ENCODE data around the gene CAV1.
A peak's percentile ranks its signal among the peaks of the same experiment; 100 is the strongest.
"Not testable (repeated sequence)": the region's sequence is repeated elsewhere in the genome, so short reads cannot be mapped to it uniquely, and the experiment has no call there.

The CAV1 gene

DNA sequence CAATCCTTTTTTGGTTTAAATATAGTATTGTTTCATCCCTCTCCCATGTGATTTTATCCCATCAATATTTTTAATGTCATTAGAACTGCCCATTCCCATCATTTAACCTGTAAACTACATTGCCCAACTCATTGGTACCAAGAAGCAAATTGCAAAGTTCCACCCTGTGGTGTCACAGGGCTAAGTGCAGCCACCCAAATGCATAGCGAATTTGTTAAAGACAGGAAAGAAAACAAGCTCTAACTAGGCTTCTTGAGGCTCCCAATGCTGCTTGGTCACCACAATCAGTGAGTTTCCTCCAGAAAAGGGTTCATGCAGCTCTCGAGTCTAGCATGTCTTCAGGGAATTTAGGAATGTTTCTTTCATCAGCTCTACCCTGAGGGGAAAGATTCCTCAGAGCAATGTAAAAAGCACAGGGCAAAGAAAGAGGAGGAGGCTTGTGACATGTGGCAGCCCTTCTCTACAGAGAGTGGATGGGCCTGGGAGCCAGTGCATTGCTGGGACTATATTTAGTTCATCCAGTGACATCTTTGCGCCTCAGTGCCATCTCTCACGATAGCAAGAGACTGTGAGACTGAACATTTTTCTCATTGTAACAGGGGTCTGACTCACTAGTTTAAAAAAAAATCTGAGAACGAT is 58.1 kb downstream of the CAV1 start:
- DNase-seq (ENCODE audit: low spot score) = no peak

DNA sequence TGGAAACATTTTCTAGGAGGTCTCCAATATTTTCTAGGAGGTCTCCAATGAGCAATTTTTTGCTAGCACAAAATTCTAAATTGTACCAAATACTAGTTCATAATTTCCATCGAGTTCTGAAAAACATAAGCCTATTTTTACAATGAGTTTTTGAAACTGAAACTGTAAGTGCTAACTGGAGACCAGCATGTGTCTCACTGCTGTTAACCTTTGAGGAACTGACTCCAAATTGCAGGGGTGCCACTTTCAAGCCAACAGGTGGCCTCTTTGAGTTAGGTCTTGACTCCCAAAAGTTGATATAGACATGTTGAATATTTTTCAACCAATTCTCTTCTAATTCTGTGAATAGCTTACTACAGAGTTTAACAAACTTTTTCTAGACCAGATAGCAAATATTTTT is 58.8 kb downstream of the CAV1 start:
- DNase-seq (ENCODE audit: low spot score) = no peak

DNA sequence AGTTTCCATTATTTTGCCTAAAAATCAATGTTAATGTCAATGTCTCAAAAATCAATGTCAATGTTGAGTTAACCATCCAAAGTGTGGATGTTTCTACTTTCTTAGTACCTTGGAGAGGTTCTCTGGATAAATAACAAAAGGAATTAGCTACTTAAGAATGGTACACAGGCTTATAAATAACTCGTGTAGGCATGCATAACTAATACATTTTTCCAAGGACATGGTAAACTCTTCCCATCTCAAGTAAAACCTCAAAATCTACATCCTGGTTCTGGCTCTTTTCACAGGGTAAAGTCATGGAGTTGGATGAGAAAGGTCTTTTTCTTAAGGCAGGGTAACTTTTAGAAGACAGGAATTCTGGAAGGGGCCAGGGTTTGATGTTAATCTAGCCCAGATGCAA is 59.9 kb downstream of the CAV1 start:
- DNase-seq (ENCODE audit: low spot score) = no peak

DNA sequence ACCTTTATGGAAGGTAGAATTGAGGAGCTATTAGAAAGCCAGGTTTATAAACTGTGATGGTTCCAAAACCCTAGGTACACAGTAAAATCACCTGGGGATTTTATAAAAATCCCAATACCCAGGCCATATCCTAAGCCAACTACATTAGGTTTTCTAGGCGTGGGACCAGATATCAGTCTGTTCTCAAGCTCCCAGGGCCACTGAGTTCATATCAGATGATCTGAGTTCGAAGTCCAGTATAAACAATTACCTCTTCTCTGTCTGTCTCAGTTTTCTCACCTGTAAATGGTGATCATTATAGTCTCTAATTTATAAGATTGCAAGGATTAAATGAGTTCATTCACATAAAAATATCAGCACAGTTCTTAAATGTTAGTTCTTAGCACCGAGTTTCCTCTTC is 60.6 kb downstream of the CAV1 start:
- DNase-seq (ENCODE audit: low spot score) = no peak

DNA sequence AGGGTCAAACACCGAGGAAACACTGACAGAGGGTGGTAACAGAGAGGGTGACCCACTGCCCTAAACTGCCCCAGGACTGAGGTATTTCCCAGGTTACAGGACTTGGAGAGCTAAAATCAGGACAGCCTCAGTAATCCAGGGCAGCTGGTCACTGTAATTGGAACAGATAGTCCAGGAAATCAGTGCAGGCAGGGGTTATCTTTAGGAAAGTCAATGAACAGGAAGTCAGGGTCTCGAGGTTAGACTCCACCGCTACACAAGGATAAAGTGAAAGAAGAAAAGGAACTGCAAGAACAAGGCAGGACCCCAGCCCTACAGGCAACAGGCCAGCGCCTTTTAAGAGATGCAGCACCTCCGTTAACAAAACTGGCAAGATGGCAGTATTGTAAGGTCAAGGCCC is 61.1 kb downstream of the CAV1 start:
- no peak for DNase-seq (ENCODE audit: low spot score)

DNA sequence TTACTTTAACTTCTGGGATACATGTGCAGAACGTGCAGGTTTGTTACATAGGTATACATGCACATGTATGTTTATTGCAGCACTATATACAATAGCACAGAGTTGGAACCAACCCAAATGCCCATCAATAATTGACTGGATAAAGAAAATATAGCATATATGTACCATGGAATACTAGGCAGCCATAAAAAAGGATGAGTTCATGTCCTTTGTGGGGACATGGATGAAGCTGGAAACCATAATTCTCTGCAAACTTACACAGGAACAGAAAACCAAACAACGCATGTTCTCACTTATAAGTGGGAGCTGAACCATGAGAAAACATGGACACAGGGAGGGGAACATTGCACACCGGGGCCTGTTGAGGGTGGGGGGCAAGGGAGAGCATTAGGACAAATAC is 62.4 kb downstream of the CAV1 start:
- DNase-seq (ENCODE audit: low spot score) = not testable (repeated sequence)

DNA sequence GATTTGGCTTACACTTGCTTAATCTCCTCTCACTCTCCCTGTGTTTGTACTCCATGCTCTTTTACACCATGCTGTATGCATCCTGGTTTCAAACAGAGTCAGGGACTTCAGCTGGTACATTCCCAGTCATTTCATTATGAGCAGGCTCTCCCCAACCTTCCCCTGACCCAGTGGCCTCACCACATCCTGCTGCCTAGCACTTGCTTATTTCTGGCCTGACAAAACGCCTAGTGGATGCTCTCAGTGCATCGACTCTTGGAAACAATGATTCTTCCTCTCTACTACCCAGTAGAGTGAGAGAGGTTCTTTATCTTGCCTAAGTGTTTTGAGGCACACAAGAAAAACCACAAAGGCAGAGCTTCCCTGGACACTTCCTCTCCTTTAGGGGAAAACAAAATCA is 63.4 kb downstream of the CAV1 start:
- no peak for DNase-seq (ENCODE audit: low spot score)

DNA sequence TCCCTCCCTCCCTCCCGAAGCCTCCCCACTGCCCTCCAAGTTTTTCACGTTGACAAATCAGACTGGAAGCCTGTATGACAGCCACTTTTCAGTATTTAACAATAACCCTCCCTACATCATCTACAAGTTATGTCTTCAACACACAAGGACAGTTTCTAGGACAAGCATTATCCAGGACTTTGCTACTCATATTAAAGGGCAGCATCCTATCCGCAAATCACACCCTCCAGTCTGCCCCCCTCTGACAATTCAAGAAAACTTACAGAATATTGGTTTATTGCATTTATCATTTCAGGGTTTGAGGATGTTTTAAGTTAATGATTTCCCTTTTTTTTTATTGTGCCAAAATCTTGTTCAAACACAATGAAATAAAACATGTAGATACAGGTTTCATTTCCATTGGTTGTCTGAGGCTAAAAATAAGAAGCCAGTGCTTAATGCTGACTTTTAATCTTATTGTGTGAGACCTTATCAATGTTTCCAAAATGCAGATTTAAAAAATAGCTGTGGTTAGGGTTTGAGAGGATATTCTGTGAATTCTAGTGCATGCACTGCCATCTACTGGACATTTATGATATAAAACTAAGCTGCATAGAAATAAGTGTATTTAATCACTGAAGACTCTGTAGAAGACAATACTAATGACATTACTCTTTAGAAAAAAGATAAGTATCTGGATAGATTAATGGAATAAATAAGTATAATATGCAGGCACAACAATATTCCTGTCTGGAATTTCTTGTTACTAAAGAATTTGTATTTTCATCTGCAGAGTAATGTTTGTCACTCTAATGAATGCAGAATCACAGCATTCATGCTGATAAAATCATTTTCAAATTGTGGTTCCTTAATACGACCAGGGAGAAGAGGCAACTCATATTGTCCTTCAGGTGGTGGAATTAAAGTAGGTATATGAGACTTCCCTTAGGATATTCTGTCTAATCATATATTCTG is 64.1 kb downstream of the CAV1 start:
- DNase-seq (ENCODE audit: low spot score) = peak; percentile 71

DNA sequence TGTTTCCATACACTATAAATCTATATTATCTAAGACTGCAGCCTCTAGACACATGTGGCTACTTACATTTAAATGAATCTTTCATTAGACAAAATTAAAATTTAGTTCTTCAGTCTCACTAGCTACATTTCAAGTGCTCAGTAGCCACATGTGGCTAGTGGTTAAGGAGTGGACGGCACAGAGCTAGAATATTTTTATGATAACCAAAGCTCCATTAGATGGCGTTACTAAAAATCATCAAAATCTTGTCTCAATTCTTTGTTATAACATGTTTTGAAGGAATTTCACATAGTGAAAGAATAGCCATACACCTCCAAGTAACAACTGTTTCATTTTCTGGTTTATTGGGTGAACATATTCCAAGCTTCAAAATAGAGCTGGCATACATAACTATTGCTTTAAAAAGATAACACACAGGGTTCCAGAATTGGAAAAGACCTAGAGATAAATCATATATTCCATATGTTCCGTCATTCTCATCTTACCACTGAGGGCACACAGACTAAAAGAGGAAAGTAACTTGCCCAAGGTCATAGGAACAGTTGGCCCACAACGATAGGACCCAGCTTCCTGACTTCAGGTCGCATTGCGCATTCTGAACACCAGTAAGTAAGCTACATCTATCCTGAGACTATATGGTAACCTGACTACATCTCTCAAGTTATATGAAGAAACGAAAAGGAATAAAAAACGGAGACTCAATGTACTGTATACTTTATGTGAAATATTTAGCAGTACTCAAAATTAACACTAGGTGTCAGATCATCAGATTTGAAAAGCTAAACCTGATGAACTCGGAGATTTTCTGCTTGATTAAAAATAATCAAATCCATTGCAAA is 66.6 kb downstream of the CAV1 start:
- DNase-seq (ENCODE audit: low spot score) = peak; percentile 67

DNA sequence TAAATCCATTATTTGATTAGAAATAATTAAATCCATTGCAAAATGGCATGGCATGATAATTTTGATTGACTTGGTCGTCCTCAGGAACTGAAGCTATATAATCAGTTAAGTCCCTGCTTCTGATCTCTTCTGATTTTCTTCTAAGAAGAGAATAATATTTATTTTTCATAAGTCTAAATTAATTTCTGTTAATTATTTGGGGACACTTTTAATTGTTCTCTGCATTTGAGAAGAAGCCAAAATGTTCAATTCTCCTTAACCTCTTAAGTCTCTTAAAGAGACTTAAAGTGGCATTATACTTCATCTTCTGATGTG is 67.2 kb downstream of the CAV1 start:
- DNase-seq (ENCODE audit: low spot score) = no peak

DNA sequence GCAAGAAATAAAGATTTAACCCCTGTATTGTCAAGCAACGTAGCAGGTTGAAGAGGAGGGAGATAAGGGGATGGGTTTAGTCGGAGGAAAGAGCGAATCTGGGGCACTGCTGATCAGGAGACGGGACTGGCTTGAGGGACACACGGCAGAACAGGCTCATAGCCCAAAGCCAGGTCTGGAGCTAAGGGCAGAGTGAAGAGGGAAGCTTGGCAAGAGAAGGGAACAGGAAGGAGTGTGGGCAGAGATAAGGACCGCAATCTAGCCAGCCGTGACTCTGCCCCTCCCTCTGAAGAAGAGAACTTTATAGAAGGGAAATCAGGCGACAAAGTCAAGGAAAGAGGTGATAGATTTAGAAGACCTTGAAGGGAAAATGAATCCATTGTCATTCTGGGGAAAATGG is 67.6 kb downstream of the CAV1 start:
- peak; percentile 69 for DNase-seq (ENCODE audit: low spot score)

DNA sequence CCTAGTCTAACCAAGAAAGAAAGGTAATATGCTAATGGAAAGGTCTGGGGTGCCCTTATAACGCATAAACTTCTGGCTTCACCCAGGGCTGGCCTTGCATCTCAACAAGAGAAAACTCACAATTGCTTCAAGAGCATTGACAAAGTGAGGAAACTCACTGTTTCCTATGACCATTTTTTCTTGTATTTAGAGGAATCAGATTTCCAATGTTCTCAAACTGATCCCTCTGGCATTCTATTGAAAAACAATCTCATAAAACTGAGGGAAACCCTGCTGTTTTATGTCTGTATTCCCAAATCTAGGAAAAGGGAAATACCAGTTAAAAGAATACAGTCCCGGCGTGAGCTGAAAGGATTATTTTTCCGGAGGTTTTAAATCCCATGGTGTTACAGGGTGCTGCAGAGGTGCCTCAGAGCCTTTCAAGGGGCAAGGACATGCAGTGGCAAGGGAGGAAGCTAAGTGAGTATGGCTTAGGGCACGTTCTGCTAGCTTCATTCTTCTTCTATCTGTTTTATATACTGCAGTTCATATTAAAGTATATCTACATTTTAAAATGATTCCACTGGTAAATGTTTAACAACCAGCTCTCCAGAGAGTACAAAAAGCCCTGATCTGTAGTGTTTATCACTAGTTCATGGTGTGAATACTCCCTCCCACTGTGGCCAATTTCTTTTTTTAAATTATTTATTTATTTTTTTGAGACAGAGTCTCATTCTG is 68.7 kb downstream of the CAV1 start:
- peak; percentile 21 for DNase-seq (ENCODE audit: low spot score)

DNA sequence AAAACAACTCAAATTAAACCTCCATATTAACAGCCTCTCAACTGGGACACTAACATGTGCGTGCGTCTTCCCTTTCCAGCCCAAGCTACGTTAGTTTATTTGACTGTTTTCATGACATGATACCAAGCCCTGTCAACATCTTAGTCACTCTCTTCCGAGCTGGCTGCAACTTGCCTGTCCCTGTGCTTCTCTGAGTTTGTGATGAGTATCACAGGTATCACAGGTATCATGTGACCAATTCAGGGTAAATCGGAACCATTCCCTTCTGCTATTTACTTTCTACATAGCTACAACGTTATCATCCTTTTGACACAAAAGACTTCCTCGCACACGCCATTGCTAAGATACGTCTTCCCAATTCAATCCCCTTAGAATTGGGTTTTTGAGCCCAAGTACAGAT is 70.2 kb downstream of the CAV1 start:
- DNase-seq (ENCODE audit: low spot score) = no peak

DNA sequence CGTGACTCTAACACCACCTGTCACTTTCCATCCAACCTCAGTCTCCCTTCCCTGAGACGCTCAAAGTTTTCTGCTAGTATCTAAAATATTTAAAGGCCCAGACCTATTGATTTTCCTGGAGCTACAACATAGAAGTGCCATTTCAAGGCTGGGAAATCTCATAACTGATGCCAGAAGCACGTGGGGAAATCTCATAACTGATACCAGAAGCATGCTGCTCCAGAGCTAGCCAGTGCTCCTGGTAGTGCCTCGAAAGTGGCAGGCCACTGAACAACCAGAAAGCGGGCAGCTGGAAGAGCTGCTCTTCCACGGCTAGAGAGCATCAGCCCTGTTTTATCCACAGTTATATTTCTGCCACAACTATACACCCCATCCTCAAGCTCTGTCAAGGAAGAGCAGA is 72.5 kb downstream of the CAV1 start:
- no peak for DNase-seq (ENCODE audit: low spot score)

DNA sequence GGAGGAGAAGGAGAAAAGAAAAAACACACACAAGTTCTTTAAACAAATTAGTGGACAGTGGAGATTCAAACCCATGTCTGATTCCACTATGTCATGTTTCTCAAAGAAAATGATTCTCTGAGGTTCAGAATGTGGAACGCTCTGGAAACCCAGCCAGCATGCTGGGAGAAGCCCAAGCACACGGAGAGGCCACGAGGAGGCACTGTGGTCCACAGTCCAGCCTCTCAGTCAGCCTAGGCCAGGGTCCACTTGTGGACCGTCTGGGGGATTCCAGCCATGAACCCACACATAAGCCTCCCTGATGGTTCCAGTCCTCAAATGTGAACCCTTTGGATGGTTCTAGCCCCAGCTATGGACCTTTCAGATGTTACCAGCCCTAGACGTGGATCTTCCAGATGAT is 73.4 kb downstream of the CAV1 start:
- no peak for DNase-seq (ENCODE audit: low spot score)

DNA sequence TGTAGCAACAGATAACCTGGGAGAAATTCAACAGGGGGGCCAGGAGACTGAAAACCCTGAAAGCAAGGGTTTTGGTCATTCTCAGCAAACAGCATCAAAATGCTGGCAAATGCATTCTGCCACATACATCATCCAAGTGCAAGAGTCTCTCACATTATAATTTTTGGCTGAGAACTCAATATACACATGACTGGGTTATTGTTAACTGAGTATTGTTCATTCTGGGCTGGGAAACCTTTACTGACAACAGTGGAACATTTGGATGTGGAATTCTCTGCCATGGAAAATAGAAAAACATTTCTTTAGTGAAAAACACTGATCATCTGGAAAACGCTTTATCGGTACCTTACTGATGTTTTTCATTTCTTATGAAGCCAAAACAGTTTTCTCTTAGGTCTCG is 74.0 kb downstream of the CAV1 start:
- DNase-seq (ENCODE audit: low spot score) = no peak

DNA sequence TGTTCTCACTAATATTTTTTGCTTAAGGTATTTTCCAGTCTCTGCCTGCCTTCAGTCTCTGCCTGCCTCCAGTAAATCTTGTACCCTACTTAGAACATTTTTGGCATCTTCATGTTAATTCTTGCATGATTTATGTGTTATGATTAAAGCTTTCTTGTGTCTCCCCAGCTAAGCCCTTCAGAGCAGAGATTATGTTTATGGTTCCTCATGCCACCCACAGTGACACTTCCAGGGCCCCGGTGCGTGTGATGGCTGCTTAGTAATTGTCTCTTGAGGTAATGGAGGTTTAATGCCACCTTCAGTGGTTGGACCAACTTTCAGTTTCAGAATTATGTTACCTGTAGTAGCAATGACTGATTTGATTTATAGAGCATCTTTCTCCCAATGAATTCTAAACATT is 76.6 kb downstream of the CAV1 start:
- DNase-seq (ENCODE audit: low spot score) = peak; percentile 37

DNA sequence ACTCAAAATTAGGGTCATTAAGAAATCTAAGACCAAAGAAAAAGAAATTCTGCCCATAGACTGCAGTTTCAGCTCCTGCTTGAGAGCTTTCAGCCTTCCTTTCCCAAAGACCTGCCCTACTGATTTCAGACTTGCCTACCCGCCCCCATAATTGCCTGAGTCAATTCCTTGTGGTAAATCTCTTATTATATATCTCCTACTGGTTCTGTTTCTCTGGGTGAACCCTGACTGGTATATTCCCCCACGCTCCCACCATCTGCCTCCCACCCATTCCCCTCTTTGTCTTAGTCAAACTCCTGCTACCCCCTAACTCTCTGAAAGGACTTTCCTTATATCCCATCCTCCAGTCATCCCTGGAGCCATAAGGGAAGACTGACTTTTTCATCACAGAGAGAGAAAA is 82.5 kb downstream of the CAV1 start:
- DNase-seq (ENCODE audit: low spot score) = no peak

DNA sequence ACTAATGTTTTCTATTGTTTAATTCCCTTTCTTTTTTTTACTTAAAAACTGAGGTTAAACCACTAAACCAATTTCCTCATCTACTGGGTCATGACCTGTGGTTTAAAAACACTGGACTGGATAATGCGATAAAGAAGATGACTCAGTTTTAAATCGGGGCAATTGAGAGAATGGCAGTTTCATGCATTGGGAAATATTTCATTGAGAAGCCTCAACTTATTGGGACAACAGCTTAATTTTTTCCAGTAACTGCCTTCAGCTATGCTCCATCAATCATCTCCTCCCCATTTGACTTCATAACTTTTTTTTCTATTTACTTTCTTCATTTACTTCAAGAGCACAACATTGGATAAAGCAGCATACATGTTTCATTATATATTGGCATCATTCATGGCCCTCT is 85.4 kb downstream of the CAV1 start:
- no peak for DNase-seq (ENCODE audit: low spot score)

DNA sequence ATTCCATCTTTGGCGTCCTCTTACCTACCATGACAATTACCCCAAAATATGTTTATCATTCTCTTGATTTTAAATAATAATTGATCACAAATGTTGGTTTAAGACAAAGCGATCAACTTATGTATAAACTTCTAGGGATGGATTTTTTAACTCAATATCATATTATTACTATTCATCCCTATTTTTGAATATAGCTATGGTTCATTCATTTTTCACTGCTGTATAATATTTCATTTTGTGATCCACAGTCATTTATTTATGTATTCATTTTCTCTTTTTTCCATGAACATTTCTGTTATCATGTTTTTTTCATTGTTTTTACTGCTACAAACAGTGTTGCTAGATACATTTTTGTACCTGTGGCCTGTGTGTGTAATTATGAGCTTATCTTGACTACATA is 85.9 kb downstream of the CAV1 start:
- DNase-seq (ENCODE audit: low spot score) = no peak

All from LoVo (cell line).